ENCODE data around the gene PDE5A. TPM values are rescaled to one million over a fixed set of nuclear protein-coding genes. Genes with fewer than 3 reads are reported as not detected.

The PDE5A gene
- total RNA-seq, 1 experiment from 2014 or later = 5.0 TPM

DNA sequence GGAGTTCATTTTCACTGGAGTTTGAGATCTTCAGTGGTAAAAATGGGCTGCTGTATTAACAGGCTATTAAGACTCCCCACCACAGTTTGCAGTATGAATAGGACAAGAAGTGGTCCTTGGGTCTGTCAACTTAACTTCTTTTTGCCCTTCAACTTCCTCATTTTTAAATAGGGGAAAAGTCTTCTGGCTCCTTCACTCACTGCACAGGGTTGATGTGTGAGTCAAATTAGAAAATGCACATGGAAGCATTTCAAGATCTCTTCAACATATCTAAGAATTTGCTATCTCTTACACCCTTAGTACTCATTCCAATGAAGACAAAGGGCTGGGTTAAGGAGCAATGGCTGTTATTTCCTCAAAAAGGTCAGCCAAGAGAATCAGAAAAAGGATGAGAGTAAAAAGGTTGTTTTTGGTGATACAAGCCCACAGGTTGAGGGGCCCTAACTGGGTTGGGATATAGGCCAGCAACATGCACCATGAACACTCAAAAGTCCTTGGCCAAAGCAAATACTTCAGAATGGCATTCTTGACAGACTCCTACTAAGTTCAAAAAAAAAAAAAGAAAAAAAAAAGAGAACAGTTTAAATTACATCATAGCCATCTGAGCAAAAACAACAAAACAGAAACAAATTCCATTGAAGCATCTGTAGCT, 13.4 kb downstream of the PDE5A start (continued):
- TF ChIP-seq, protein P1, sequence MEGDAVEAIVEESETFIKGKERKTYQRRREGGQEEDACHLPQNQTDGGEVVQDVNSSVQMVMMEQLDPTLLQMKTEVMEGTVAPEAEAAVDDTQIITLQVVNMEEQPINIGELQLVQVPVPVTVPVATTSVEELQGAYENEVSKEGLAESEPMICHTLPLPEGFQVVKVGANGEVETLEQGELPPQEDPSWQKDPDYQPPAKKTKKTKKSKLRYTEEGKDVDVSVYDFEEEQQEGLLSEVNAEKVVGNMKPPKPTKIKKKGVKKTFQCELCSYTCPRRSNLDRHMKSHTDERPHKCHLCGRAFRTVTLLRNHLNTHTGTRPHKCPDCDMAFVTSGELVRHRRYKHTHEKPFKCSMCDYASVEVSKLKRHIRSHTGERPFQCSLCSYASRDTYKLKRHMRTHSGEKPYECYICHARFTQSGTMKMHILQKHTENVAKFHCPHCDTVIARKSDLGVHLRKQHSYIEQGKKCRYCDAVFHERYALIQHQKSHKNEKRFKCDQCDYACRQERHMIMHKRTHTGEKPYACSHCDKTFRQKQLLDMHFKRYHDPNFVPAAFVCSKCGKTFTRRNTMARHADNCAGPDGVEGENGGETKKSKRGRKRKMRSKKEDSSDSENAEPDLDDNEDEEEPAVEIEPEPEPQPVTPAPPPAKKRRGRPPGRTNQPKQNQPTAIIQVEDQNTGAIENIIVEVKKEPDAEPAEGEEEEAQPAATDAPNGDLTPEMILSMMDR (IDR thresholded peaks at IDR 0.05 in 2 of 3, conservative IDR thresholded peaks at IDR 0.05 in 1 of 3; ENCODE audit: borderline replicate concordance in 1 of 3, insufficient read depth in 1 of 3, low read depth in 2 of 3, low read length in 2 of 3) = no peak
- TF ChIP-seq RAD21 (IDR thresholded peaks at IDR 0.05; ENCODE audit: low read depth) = no peak
- no peak for TF ChIP-seq FOSL1 (IDR thresholded peaks at IDR 0.05; ENCODE audit: low read depth)
- no peak for TF ChIP-seq SRF (IDR thresholded peaks at IDR 0.05; ENCODE audit: low read depth)

- ChIA-PET CTCF (interaction anchor here (1.2 kb wide), 1 partner anchor 24 kb away, joined by 3 read pairs; the partner anchor contains the start of gene PDE5A), RAD21 (ENCODE audit: low non-redundant PET in 1 of 2, low total read pairs in 2 of 2, uncharacterized antibody in 2 of 2, unreplicated experiment in 2 of 2) (no interaction called here), POLR2A (no interaction called here)
- no peaks in the 10 kb centered on the region for H3K9me2 ChIP-seq (ENCODE audit: insufficient read depth)
- H3K27ac ChIP-seq (ENCODE audit: low read depth, low read length) = no peak overlapping the region
- intact Hi-C loops (cut with micrococcal nuclease) = no loop called here
- H3K27me3 ChIP-seq (ENCODE audit: insufficient read depth, low read length) = no peaks in the 10 kb centered on the region
- no peaks in the 10 kb centered on the region for H3K9me3 ChIP-seq (ENCODE audit: control insufficient read depth in 1 of 2, insufficient read depth in 1 of 2, low read depth in 1 of 2, low read length in 2 of 2)
- DNase-seq (ENCODE audit: low read depth, low spot score) (no peak), ATAC-seq (no peak)
- no peaks in the 10 kb centered on the region for H3K4me1 ChIP-seq (ENCODE audit: control insufficient read depth in 1 of 2, insufficient read depth in 2 of 2, low read length in 2 of 2)
- no peak overlapping the region for H3K4me3 ChIP-seq (replicated peaks in 1 of 2; ENCODE audit: low read depth in 1 of 2, low read length in 2 of 2)
- H3K36me3 ChIP-seq (ENCODE audit: control insufficient read depth in 1 of 2, insufficient read depth in 2 of 2, low read length in 2 of 2) = no peaks in the 10 kb centered on the region
- H3K4me2 ChIP-seq (ENCODE audit: low read length) = no peak overlapping the region
- H4K20me1 ChIP-seq (ENCODE audit: insufficient read depth) = no peaks in the 10 kb centered on the region
- BruUV-seq (replicated peaks) = no TSS peak
- no peaks in the 10 kb centered on the region for H3K79me2 ChIP-seq (ENCODE audit: insufficient read depth, low read length)
- no peak overlapping the region for H2AFZ ChIP-seq (ENCODE audit: low read depth, low read length, poor library complexity, severe bottlenecking)
- H3K9ac ChIP-seq (ENCODE audit: low read length) = no peak overlapping the region
- TF ChIP-seq ZBTB33 (IDR thresholded peaks at IDR 0.05; ENCODE audit: extremely low read depth, insufficient replicate concordance, low read length) (no peak), RAD21 (IDR thresholded peaks at IDR 0.05; ENCODE audit: low read depth) (no peak), SP1 (IDR thresholded peaks at IDR 0.05; ENCODE audit: low read depth) (no peak), REST (IDR thresholded peaks at IDR 0.05; ENCODE audit: low read depth) (no peak), POLR2A (IDR thresholded peaks at IDR 0.05; ENCODE audit: borderline replicate concordance, extremely low read depth, insufficient read depth, insufficient read length) (no peak), ELF1 (IDR thresholded peaks at IDR 0.05; ENCODE audit: borderline replicate concordance, low read depth) (no peak), ZNF274 (IDR thresholded peaks at IDR 0.05; ENCODE audit: low read depth, low read length) (no peak), EGR1 (IDR thresholded peaks at IDR 0.05; ENCODE audit: low read depth) (no peak), CEBPB (IDR thresholded peaks at IDR 0.05; ENCODE audit: low read depth) (no peak), ATF3 (IDR thresholded peaks at IDR 0.05) (no peak)
- TF ChIP-seq, protein P1 (IDR thresholded peaks at IDR 0.05 in 2 of 3, conservative IDR thresholded peaks at IDR 0.05 in 1 of 3; ENCODE audit: borderline replicate concordance in 1 of 3, insufficient read depth in 1 of 3, low read depth in 2 of 3, low read length in 2 of 3) = no peak
Observed at GRCh38 chr4:119604266-119604665, 24.3 kb downstream of the PDE5A start.
